ENCODE data around the gene VPREB1. TPM values are rescaled to one million over a fixed set of nuclear protein-coding genes. Genes with fewer than 3 reads are reported as not detected.
"Not testable (repeated sequence)": the region's sequence is repeated elsewhere in the genome, so short reads cannot be mapped to it uniquely, and the experiment has no call there.

VPREB1 gene
- not detected in 2 replicates for polyA plus RNA-seq (2014; cell fraction: cytosol; rRNA removed)
- polyA plus RNA-seq (2014; cell fraction: nucleus; rRNA removed) = not detected in 2 replicates

GRCh38 chr22:22244316-22245250 is at the start of gene VPREB1:
VPREB1 (plus strand) TSS chr22:22244786; CDS start chr22:22244814, 28 bp downstream.
- DNase-seq (ENCODE audit: low spot score) = no peak

- DNase-seq (ENCODE audit: low spot score) = no peak
Observed at GRCh38 chr22:22194931-22195264, 49.7 kb upstream of the VPREB1 start.

DNA sequence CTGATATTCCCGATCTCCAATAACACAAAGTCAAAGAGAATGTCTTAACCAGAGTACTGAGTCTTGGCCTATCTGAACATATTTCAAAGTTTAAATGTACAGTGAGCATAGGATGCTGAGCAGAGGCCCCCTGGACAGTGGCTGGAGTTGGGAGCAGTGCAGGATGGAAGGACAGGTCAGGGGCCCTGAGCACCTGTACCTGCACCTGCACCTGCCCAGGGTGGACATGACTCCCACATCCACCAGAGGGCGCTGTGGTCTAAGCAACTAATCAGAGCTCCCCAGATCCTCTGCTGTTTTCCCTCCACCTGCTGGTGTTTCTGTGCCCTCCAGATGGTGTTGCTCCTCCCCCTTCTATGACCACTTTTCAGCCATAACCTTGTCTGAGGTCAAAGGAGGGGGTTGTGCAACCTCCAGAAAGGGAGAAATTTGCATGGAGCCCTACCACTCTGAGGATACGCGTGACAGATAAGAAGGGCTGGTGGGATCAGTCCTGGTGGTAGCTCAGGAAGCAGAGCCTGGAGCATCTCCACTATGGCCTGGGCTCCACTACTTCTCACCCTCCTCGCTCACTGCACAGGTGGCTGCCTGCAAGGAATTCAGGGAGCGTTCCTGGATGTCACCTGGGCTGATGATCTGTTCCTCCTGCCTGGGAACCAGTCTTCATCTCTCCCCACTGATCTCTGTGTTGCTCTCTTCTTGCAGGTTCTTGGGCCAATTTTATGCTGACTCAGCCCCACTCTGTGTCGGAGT is 49.1 kb upstream of the VPREB1 start:
- DNase-seq (ENCODE audit: low spot score) = peak; percentile 71

DNA sequence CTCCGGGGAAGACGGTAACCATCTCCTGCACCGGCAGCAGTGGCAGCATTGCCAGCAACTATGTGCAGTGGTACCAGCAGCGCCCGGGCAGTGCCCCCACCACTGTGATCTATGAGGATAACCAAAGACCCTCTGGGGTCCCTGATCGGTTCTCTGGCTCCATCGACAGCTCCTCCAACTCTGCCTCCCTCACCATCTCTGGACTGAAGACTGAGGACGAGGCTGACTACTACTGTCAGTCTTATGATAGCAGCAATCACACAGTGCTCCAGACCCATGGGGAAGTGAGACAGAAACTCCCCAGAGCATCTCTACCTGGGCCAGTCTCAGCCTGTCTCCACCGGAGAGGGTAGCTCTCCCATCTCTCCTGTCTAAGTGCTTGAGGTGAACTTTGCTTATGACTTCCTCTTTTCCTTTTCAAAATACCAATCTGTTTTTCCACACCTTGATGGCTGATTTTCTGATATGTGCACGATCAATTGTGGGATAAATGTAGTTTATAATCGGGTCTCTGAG is 48.5 kb upstream of the VPREB1 start:
- no peak for DNase-seq (ENCODE audit: low spot score)

DNA sequence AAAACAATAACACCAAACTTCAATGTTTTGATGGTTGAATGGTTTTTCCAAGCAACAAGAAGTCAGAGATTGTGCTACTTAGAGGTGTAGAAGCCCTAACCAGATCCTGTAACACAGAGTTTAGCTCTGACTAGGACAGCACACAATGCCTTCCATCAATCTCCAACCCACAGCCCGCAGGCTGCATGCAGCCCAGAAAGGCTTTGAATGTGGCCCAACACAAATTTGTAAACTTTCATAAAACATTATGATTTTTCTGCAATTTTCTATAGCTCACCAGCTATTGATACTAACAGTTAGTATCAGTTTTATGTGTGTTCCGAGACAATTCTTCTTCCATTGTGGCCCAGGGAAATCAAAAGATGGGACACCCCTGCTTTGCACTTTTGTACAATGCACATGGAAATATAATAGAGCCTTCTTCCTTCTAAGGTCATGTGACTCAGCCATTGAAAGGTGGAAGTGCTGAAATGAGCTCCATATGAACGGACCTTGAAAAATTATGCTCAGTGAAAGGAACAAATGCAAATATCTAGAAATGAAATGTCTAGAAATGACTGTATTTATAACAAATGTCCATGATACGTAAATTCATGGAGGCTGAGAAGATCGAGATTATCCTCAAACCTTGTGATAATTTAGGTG is 47.6 kb upstream of the VPREB1 start:
- no peak for DNase-seq (ENCODE audit: low spot score)

DNA sequence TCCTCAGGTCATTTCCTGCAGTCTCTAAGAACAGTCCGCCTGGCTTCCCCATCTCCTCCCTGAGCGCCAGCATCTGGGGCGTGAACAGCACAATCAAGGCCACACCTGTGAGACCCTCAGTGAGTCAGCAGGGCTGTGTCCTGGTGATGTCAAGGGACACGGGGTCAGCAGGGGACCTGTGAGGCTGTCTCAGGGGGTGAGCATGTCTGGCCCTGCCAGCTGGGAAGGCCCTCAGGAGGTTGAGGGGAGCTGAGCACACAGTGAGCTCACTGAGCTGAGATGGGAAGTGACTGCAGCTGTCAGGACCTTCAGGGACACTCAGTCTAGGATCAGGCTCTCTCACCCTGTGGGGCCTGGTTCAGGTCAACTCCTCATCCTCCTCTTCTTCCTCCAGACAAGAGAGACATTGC is 46.6 kb upstream of the VPREB1 start:
- no peak for DNase-seq (ENCODE audit: low spot score)

- DNase-seq (ENCODE audit: low spot score) = no peak
Observed at GRCh38 chr22:22198751-22199150, 45.8 kb upstream of the VPREB1 start.

GRCh38 chr22:22199634-22200033 is 45.0 kb upstream of the VPREB1 start:
- DNase-seq (ENCODE audit: low spot score) = no peak

- no peak for DNase-seq (ENCODE audit: low spot score)
Observed at GRCh38 chr22:22200569-22201184, 43.9 kb upstream of the VPREB1 start.

- DNase-seq (ENCODE audit: low spot score) = no peak
Observed at GRCh38 chr22:22201185-22201929, 43.2 kb upstream of the VPREB1 start.

DNA sequence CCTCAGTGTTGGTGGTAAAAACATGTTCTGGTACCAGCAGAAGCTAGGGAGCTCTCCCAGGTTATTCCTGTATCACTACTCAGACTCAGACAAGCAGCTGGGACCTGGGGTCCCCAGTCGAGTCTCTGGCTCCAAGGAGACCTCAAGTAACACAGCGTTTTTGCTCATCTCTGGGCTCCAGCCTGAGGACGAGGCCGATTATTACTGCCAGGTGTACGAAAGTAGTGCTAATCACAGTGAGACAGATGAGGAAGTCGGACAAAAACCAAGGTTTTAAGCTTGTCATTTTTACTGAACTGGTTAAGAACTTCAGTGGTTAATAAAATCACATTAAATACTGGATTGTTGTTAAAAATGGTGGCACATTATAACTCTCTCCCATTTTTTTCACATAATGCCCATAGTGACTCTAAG is 42.6 kb upstream of the VPREB1 start:
- no peak for DNase-seq (ENCODE audit: low spot score)

DNA sequence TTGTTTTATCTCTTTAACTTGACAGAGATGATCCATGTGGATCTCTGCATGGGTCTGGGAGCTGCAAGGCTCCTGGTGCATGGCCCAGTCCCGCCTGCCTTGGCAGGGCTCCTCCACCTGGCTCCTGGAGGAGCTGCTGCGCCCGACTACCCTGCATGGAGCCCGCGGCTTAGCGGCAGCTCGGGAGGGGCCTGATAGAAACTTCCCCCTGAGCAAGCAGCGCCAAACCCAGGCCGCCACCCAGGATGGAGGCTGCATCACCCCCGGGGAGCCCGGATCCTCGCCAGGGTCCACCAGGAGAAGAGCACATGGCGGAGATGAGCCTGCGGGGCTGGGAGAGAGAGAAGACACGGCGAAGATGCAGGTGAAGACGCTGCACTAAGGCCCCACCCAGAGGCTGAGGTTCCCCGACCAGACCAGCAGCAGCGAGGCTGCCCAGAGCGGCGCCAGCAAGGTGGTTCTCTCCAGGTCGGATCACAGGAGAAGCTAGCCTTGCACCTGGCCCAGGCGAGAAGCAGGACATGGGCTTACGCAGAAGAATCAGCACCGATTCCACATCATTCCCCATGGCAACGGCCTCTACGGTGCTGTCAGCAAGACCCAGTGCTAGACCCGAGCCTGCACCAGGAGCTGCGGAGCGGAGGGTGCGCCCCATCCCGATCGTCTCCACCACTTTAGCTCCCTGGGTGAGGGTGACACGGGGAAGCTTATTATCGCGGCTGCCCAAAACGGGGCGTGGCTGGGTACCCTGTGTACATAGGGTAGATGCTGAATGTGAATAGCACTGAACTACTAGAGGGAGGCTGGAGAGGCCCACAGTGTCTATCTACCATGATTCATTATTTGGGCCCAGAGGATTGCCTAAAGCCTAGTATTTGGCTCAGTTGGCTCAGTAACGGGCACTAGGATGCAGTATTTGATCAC is 41.3 kb upstream of the VPREB1 start:
- DNase-seq (ENCODE audit: low spot score) = no peak

DNA sequence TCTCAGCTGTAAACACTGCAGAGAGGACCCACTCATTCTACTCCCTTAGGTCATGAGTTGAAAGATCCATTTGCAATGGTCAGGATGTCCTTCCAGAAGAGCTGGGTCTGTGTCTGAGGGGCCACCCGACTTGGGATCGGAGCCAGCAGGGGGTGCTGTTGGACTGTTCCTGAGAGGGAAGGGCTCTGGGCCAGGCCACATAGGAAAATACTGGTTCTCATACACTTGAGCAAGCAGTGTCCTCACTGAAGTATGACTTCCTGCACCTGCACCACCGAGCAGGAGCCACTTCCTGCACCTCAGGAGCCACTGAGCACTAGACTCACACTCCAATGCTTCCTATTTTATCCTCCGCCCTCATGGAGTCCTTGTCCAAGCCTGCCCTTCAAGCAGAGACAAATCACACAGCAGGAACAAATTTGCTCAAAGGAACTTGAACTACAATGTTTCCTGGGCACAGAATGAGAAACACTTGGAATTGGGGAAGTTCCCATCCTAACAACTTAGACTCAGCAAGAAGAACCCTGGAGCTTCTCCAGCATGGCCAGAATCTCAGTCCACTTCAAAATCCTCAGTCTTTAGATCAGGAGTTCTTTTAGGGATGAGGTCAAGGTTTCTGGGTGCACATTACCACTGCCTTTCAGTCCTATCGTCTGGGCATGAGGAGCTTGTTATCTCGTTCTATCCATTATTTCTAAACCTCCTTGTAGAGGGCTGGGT is 36.6 kb upstream of the VPREB1 start:
- DNase-seq (ENCODE audit: low spot score) = peak; percentile 41

DNA sequence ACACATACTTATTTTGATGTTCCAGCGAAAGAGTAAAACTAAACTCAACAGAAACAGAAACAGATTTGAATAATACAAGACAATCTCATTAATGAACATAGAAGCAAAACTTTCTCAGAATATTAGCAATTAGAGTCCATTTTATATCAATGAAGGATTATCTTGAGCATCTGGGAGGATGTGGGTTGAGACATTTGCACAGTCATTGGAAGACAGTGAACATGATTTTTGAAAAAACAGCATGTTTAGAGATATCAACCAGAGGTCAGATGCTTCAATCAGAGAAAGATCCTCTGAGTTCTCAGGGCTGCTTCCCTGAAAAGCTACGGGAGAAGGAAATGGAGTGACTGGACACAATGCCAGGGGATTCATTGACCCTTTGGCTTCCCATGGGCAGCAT is 35.9 kb upstream of the VPREB1 start:
- no peak for DNase-seq (ENCODE audit: low spot score)

DNA sequence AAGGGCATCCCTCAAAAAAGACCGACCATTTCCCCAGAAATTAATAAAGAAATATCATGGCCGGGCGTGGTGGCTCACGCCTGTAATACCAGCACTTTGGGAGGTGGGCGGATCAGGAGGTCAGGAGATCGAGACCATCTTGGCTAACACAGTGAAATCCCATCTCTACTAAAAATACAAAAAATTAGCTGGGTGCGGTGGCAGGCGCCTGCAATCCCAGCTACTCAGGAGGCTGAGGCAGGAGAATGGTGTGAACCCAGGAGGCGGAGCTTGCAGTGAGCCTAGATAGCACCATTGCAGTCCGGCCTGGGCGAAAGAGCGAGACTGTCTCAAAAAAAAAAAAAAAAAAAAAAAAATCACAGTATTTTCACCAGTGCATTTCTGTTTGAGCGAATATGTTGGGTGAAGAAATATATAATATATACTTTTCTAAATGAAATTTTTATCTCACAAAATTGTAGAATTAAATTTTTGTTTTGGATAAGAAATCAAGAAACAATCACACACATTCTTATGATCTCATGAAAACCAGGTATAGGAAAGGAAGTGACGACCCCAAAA is 35.4 kb upstream of the VPREB1 start:
- DNase-seq (ENCODE audit: low spot score) = not testable (repeated sequence)

DNA sequence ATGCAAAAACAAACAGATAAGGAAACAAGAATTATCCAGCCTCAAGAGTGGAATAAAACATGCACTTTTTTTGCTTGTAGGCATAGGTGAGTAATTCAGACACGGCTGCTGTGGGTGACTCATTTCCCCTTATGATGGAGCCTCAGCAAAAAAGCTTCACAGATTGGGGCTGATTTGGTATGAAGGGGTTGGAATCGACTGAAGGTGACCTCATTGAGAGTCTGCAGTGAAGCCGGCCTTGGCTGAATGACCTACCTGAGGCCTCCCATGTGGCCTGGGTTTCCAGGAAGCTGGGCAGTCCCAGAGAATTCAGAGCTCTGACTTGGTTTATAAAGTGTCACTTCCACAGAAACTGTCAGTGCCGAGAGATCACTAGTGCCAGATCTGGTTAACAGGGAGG is 34.2 kb upstream of the VPREB1 start:
- DNase-seq (ENCODE audit: low spot score) = no peak

DNA sequence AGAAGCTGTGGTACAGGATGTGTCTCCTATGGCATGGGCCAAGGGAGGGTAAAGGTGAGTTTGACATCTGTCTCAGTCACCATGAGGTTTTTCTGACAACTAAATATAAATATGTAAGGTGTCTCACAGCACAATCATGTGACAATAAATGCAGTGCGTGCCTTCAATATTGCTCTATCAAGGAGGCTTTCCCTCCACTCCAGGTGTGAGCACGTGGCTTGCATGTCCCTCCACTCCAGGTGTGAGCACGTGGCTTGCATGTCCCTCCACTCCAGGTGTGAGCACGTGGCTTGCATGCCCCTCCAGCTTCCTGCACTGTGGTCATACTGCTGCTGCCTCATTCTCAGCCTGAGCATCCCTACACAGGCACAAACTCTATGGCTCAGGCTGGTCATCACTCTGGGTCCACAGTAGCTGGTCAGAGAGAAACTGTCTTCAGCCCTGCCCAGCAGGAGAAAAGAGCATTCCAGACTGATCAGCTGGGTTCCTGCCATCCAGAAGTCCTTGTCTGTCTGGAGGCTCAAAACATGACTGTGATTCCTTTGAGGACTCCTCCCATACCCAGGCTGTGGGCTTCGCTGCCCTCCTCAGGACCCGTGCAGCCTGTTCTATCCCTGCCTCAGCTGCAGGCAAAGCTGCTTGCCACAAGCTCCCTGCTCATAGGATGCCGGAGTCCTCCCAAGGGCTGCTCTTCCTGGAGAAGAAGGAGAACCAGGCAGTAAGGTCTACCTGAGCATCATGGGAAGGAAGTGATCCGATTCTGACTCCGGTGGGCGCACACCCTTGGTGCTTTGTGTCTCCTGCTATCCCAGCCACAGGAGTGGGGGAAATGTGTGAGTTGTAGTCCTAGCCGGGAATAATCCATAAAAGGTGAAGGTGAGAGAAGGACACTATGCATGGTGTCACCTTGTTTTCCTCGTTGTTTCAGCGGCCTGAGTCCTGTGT is 33.4 kb upstream of the VPREB1 start:
- no peak for DNase-seq (ENCODE audit: low spot score)

Measured in SK-N-DZ (cell line).